ENCODE results near the gene IGF2. TPM values are rescaled to one million over a fixed set of nuclear protein-coding genes. Genes with fewer than 3 reads are reported as not detected.
"Not testable (repeated sequence)": the region's sequence is repeated elsewhere in the genome, so short reads cannot be mapped to it uniquely, and the experiment has no call there.

Gene IGF2
- total RNA-seq, 1 experiment from 2014 or later: 14.5 TPM

GRCh38 chr11:2178906-2179494 is 39.8 kb upstream of the IGF2 start:
- no peak for TF ChIP-seq POLR2AphosphoS5 (IDR thresholded peaks at IDR 0.05; ENCODE audit: low read depth, low read length)
- TF ChIP-seq REST (IDR thresholded peaks at IDR 0.05; ENCODE audit: insufficient read depth in 1 of 2, low read depth in 2 of 2, low read length in 1 of 2): no peak
- TF ChIP-seq TCF7L2 (IDR thresholded peaks at IDR 0.05; ENCODE audit: low read depth, low read length): no peak
- no peak for TF ChIP-seq SIN3A (IDR thresholded peaks at IDR 0.05; ENCODE audit: borderline replicate concordance, insufficient read depth, low read depth, low read length)
- no peak for TF ChIP-seq CTCF (IDR thresholded peaks at IDR 0.05)
- ATAC-seq: peak; percentile 17; the same call in 1 of the 2 replicates

GRCh38 chr11:2178055-2178773 is 39.0 kb upstream of the IGF2 start:
- intact Hi-C loops (cut with micrococcal nuclease; ENCODE audit: unreplicated experiment); ATAC-seq; in situ Hi-C loops (cut with HindIII; ENCODE audit: low pct_unique_long_range_greater_than_20kb, low sequenced_read_pairs); CTCF ChIA-PET; BruUV-seq (replicated peaks); DNase-seq (ENCODE audit: low read depth, low spot score); H3K4me3 ChIP-seq (ENCODE audit: low read depth in 2 of 2, low read length in 2 of 2); H3K9me3 ChIP-seq (ENCODE audit: control insufficient read depth, insufficient read depth, low read depth, low read length); H3K27ac ChIP-seq (ENCODE audit: low read length); H3K4me1 ChIP-seq (ENCODE audit: control insufficient read depth, insufficient read depth, low read length); H3K36me3 ChIP-seq (ENCODE audit: control insufficient read depth, insufficient read depth, low read length); H3K27me3 ChIP-seq (ENCODE audit: control insufficient read depth, insufficient read depth, low read length): not testable (repeated sequence)
- POLR2A ChIA-PET: interaction anchor here (0.7 kb wide), 1 partner anchor 701 kb away, joined by 4 read pairs; no protein-coding TSS in a partner anchor

More at GRCh38 chr11:2178906-2179494, 39.8 kb upstream of the IGF2 start:
- H3K27ac ChIP-seq (ENCODE audit: low read length): no peak overlapping the region
- no peaks in the 10 kb centered on the region for H3K36me3 ChIP-seq (ENCODE audit: control insufficient read depth, insufficient read depth, low read length)
- ChIA-PET POLR2A (no interaction called here), CTCF (no interaction called here)
- H3K4me1 ChIP-seq (ENCODE audit: control insufficient read depth, insufficient read depth, low read length): peaks cover 3% of the 10 kb centered on the region; the same call in 1 of the 2 replicates
- no peak overlapping the region for H3K4me3 ChIP-seq (ENCODE audit: low read depth in 2 of 2, low read length in 2 of 2)
- DNase-seq (ENCODE audit: low read depth, low spot score): no peak
- no peaks in the 10 kb centered on the region for H3K9me3 ChIP-seq (ENCODE audit: control insufficient read depth, insufficient read depth, low read depth, low read length)
- H3K27me3 ChIP-seq (ENCODE audit: control insufficient read depth, insufficient read depth, low read length): no peaks in the 10 kb centered on the region
- intact Hi-C loops (cut with micrococcal nuclease; ENCODE audit: unreplicated experiment) (no loop called here), in situ Hi-C loops (cut with HindIII; ENCODE audit: low pct_unique_long_range_greater_than_20kb, low sequenced_read_pairs) (no loop called here)
- no TSS peak for BruUV-seq (replicated peaks)

- peaks cover 3% of the 10 kb centered on the region; the same call in 1 of the 2 replicates for H3K4me1 ChIP-seq (ENCODE audit: control insufficient read depth, insufficient read depth, low read length)
- POLR2A ChIA-PET: no interaction called here
Observed at GRCh38 chr11:2177076-2177475, 37.9 kb upstream of the IGF2 start.

More at GRCh38 chr11:2177076-2177475, 37.9 kb upstream of the IGF2 start:
- ATAC-seq (no peak), DNase-seq (ENCODE audit: low read depth, low spot score) (no peak)
- intact Hi-C loops (cut with micrococcal nuclease; ENCODE audit: unreplicated experiment) (no loop called here), in situ Hi-C loops (cut with HindIII; ENCODE audit: low pct_unique_long_range_greater_than_20kb, low sequenced_read_pairs) (no loop called here)
- Histone ChIP-seq H3K36me3 (ENCODE audit: control insufficient read depth, insufficient read depth, low read length) (no peaks in the 10 kb centered on the region), H3K9me3 (ENCODE audit: control insufficient read depth, insufficient read depth, low read depth, low read length) (no peaks in the 10 kb centered on the region), H3K27ac (ENCODE audit: low read length) (no peak overlapping the region), H3K27me3 (ENCODE audit: control insufficient read depth, insufficient read depth, low read length) (no peaks in the 10 kb centered on the region), H3K4me3 (ENCODE audit: low read depth in 2 of 2, low read length in 2 of 2) (no peak overlapping the region)
- no peak for TF ChIP-seq CTCF (IDR thresholded peaks at IDR 0.05)
- TF ChIP-seq REST (IDR thresholded peaks at IDR 0.05; ENCODE audit: insufficient read depth in 1 of 2, low read depth in 2 of 2, low read length in 1 of 2): no peak
- no peak for TF ChIP-seq SIN3A (IDR thresholded peaks at IDR 0.05; ENCODE audit: borderline replicate concordance, insufficient read depth, low read depth, low read length)
- TF ChIP-seq TCF7L2 (IDR thresholded peaks at IDR 0.05; ENCODE audit: low read depth, low read length): no peak
- TF ChIP-seq POLR2AphosphoS5 (IDR thresholded peaks at IDR 0.05; ENCODE audit: low read depth, low read length): no peak
- CTCF ChIA-PET: no interaction called here
- no TSS peak for BruUV-seq (replicated peaks)

Data from Panc1 (cell line).